HEK293T (cell line): ENCODE data around the gene RLBP1.

Experiments
- BHLHE40 ChIP-seq: fragments of 450-650 bp; IDR thresholded peaks from 2 replicates; pipeline ENCODE4 v1.6.1; 2016; ENCODE audit warnings: mild to moderate bottlenecking, moderate library complexity, borderline replicate concordance
- ELF4 ChIP-seq: fragments of 450-650 bp; IDR thresholded peaks from 2 replicates; pipeline ENCODE4 v1.6.1; 2017; ENCODE audit warnings: antibody characterized with exemption
- FOXA1 ChIP-seq: fragments of 450-650 bp; IDR thresholded peaks from 2 replicates; pipeline ENCODE4 v1.6.1; 2016; ENCODE audit warnings: mild to moderate bottlenecking
- FOXK2 ChIP-seq: fragments of 450-650 bp; IDR thresholded peaks from 2 replicates; pipeline ENCODE4 v1.6.1; 2016; ENCODE audit warnings: mild to moderate bottlenecking
- FOXM1 ChIP-seq: fragments of 450-650 bp; IDR thresholded peaks from 2 replicates; pipeline ENCODE4 v1.6.1; 2017; ENCODE audit warnings: mild to moderate bottlenecking, borderline replicate concordance
- L3MBTL2 ChIP-seq: fragments of 450-650 bp; conservative IDR thresholded peaks from 2 replicates; pipeline ENCODE4 v1.6.1; 2016; ENCODE audit warnings: mild to moderate bottlenecking
- NFRKB ChIP-seq: fragments of 450-650 bp; IDR thresholded peaks from 2 replicates; pipeline ENCODE4 v1.6.1; 2016; ENCODE audit warnings: mild to moderate bottlenecking, moderate library complexity
- SP1 ChIP-seq: fragments of 450-650 bp; IDR thresholded peaks from 2 replicates; pipeline ENCODE4 v1.6.1; 2017
- ZNF384 ChIP-seq: fragments of 450-650 bp; IDR thresholded peaks from 2 replicates; pipeline ENCODE4 v1.6.1; 2016

GRCh38 chr15:89227425-89227824 is 6.0 kb upstream of the RLBP1 start:
- TF ChIP-seq ELF4 = no peak
- no peak for TF ChIP-seq FOXK2
- TF ChIP-seq BHLHE40 = no peak
- TF ChIP-seq L3MBTL2 = no peak
- TF ChIP-seq ZNF384 = no peak
- TF ChIP-seq NFRKB = no peak
- no peak for TF ChIP-seq SP1
- TF ChIP-seq FOXM1 = no peak
- no peak for TF ChIP-seq FOXA1
